H9 (cell line): ENCODE data around the gene UBASH3A. TPM values are rescaled to one million over a fixed set of nuclear protein-coding genes. Genes with fewer than 3 reads are reported as not detected.

Source experiments
- DNase-seq: peaks from one replicate; pipeline ENCODE4 v3.0.0-alpha.2; 2017
- H2AFZ ChIP-seq: one replicate; pipeline ENCODE4 v1.6.1; 2013; ENCODE audit warnings: mild to moderate bottlenecking, low read length, control low read depth, moderate library complexity
- H2AK5ac ChIP-seq: 2 replicates; pipeline ENCODE4 v1.6.1; 2013; ENCODE audit warnings: low read length, control low read depth, mixed read lengths; ENCODE audit not compliant: insufficient read length
- H2BK120ac ChIP-seq: one replicate; pipeline ENCODE4 v1.6.1; 2013; ENCODE audit warnings: low read depth, mild to moderate bottlenecking, low read length, control low read depth, inconsistent platforms; ENCODE audit not compliant: poor library complexity, severe bottlenecking
- H2BK12ac ChIP-seq: 2 replicates; pipeline ENCODE4 v1.6.1; 2013; ENCODE audit warnings: low read length, control low read depth, mixed read lengths, low read depth; ENCODE audit not compliant: insufficient read length
- H2BK15ac ChIP-seq: 2 replicates; pipeline ENCODE4 v1.6.1; 2013; ENCODE audit warnings: low read depth, low read length, control low read depth
- H2BK20ac ChIP-seq: one replicate; pipeline ENCODE4 v1.6.1; 2013; ENCODE audit warnings: low read depth, mild to moderate bottlenecking, low read length, control low read depth, inconsistent platforms; ENCODE audit not compliant: poor library complexity, severe bottlenecking
- H2BK5ac ChIP-seq: 2 replicates; pipeline ENCODE4 v1.6.1; 2013; ENCODE audit warnings: low read length, control low read depth, mixed read lengths; ENCODE audit not compliant: insufficient read length
- H3K14ac ChIP-seq: 2 replicates; pipeline ENCODE4 v1.6.1; 2013; ENCODE audit warnings: low read length, control low read depth; ENCODE audit not compliant: insufficient read depth
- H3K18ac ChIP-seq: 2 replicates; pipeline ENCODE4 v1.6.1; 2013; ENCODE audit warnings: low read depth, mild to moderate bottlenecking, mixed read lengths, low read length, control low read depth; ENCODE audit not compliant: insufficient read length
- H3K23ac ChIP-seq: 2 replicates; pipeline ENCODE4 v1.6.1; 2013; ENCODE audit warnings: low read length, control low read depth, mixed read lengths, low read depth; ENCODE audit not compliant: insufficient read length
- H3K23me2 ChIP-seq: 2 replicates; pipeline ENCODE4 v1.6.1; 2013; ENCODE audit warnings: low read depth, mild to moderate bottlenecking, mixed read lengths, low read length, control low read depth; ENCODE audit not compliant: insufficient read length, poor library complexity, severe bottlenecking
- H3K27ac ChIP-seq: 2 replicates; pipeline ENCODE4 v1.5.1; 2013; ENCODE audit warnings: low read length, control low read depth, mixed read lengths, low read depth; ENCODE audit not compliant: insufficient read length
- H3K27me3 ChIP-seq: 2 replicates; pipeline ENCODE4 v1.6.1; 2013; ENCODE audit warnings: low read length, control low read depth, inconsistent platforms; ENCODE audit not compliant: insufficient read depth
- H3K4ac ChIP-seq: 2 replicates; pipeline ENCODE4 v1.6.1; 2013; ENCODE audit warnings: low read depth, mild to moderate bottlenecking, control low read depth, inconsistent platforms, low read length, moderate library complexity
- H3K4me1 ChIP-seq: 2 replicates; pipeline ENCODE4 v1.6.1; 2013; ENCODE audit warnings: low read length, control low read depth, inconsistent platforms; ENCODE audit not compliant: insufficient read depth
- H3K4me2 ChIP-seq: 2 replicates; pipeline ENCODE4 v1.6.1; 2013; ENCODE audit warnings: low read length, control low read depth, mixed read lengths; ENCODE audit not compliant: insufficient read length, insufficient read depth
- H3K56ac ChIP-seq: 2 replicates; pipeline ENCODE4 v1.6.1; 2013; ENCODE audit warnings: low read depth, mild to moderate bottlenecking, mixed read lengths, low read length, control low read depth; ENCODE audit not compliant: insufficient read length
- H3K79me1 ChIP-seq: 2 replicates; pipeline ENCODE4 v1.6.1; 2013; ENCODE audit warnings: low read depth, mild to moderate bottlenecking, moderate library complexity, low read length, control low read depth, inconsistent platforms; ENCODE audit not compliant: insufficient read depth, poor library complexity, severe bottlenecking
- H3K79me2 ChIP-seq: 2 replicates; pipeline ENCODE4 v1.6.1; 2013; ENCODE audit warnings: low read length, control low read depth, inconsistent platforms; ENCODE audit not compliant: insufficient read depth
- H3K9ac ChIP-seq: 2 replicates; pipeline ENCODE4 v1.6.1; 2013; ENCODE audit warnings: low read length, control low read depth, mixed read lengths; ENCODE audit not compliant: insufficient read length; ENCODE audit errors: extremely low read depth
- H3K9me3 ChIP-seq: one replicate; pipeline ENCODE4 v1.6.1; 2013; ENCODE audit warnings: low read depth, low read length, inconsistent platforms; ENCODE audit not compliant: control insufficient read depth
- H3T11ph ChIP-seq: one replicate; pipeline ENCODE4 v1.6.1; 2013; ENCODE audit warnings: mild to moderate bottlenecking, low read length, control low read depth, inconsistent platforms
- H4K20me1 ChIP-seq: one replicate; pipeline ENCODE4 v1.6.1; 2013; ENCODE audit not compliant: control insufficient read depth, insufficient read length, insufficient read depth
- H4K5ac ChIP-seq: 2 replicates; pipeline ENCODE4 v1.6.1; 2013; ENCODE audit warnings: low read depth, mild to moderate bottlenecking, mixed read lengths, low read length, control low read depth; ENCODE audit not compliant: insufficient read length
- H4K8ac ChIP-seq: replicated peaks from 2 replicates; pipeline ENCODE4 v1.6.1; 2013; ENCODE audit warnings: low read length, control low read depth, mixed read lengths, low read depth; ENCODE audit not compliant: insufficient read length
- H4K91ac ChIP-seq: 2 replicates; pipeline ENCODE4 v1.6.1; 2013; ENCODE audit warnings: low read depth, mild to moderate bottlenecking, moderate library complexity, mixed read lengths, low read length, control low read depth; ENCODE audit not compliant: insufficient read length
- H3K27ac Mint-ChIP-seq, 3 experiments: 2 replicates in 2 of 3; 3 replicates in 1 of 3; pipeline ENCODE4 v1.8.0; 2020 to 2021; ENCODE audit warnings: mixed read lengths in 3 of 3, mild to moderate bottlenecking in 1 of 3, moderate library complexity in 1 of 3
- H3K27me3 Mint-ChIP-seq: 2 replicates; pipeline ENCODE4 v1.8.0; 2021; ENCODE audit warnings: low read depth, mild to moderate bottlenecking, moderate library complexity, mixed read lengths
- H3K36me3 Mint-ChIP-seq, 3 experiments: 2 replicates in 2 of 3; 3 replicates in 1 of 3; pipeline ENCODE4 v1.8.0; 2020 to 2021; ENCODE audit warnings: low read depth in 3 of 3, mixed read lengths in 3 of 3; ENCODE audit not compliant: insufficient read depth in 1 of 3
- H3K4me1 Mint-ChIP-seq, 2 experiments: 2 replicates each; pipeline ENCODE4 v1.8.0; 2020; ENCODE audit warnings: mixed read lengths in 2 of 2
- H3K4me3 Mint-ChIP-seq, 2 experiments: 2 replicates in 1 of 2; 3 replicates in 1 of 2; pipeline ENCODE4 v1.8.0; 2020 to 2021; ENCODE audit warnings: mild to moderate bottlenecking in 2 of 2, mixed read lengths in 2 of 2, moderate library complexity in 1 of 2
- H3K9me3 Mint-ChIP-seq, 2 experiments: 2 replicates in 1 of 2; 3 replicates in 1 of 2; pipeline ENCODE4 v1.8.0; 2020; ENCODE audit warnings: mild to moderate bottlenecking in 2 of 2, mixed read lengths in 2 of 2, moderate library complexity in 1 of 2
- WGBS: extraction: QIAGEN DNeasy Blood & Tissue Kit; methylation state at CpG from one replicate; pipeline ENCODE4 v1.1.7; 2013; ENCODE audit warnings: missing lambda C conversion rate, low lambda C conversion rate, mixed read lengths; ENCODE audit not compliant: insufficient read length; ENCODE audit errors: extremely low coverage; 5-methylcytosine and 5-hydroxymethylcytosine counted together
- total RNA-seq: library from RNA; stranded (reverse); gene quantifications from 2 replicates; pipeline ENCODE4 v1.2.1, GENCODE V29; 2021
- TF ChIP-seq, protein P1 (sequence below): fragments of 200-600 bp; sonication (generic); conservative IDR thresholded peaks from 3 replicates; pipeline ENCODE4 v1.8.0; 2021; ENCODE audit warnings: antibody characterized with exemption, mild to moderate bottlenecking

The UBASH3A gene
- total RNA-seq, 1 experiment from 2014 or later = not detected

DNA sequence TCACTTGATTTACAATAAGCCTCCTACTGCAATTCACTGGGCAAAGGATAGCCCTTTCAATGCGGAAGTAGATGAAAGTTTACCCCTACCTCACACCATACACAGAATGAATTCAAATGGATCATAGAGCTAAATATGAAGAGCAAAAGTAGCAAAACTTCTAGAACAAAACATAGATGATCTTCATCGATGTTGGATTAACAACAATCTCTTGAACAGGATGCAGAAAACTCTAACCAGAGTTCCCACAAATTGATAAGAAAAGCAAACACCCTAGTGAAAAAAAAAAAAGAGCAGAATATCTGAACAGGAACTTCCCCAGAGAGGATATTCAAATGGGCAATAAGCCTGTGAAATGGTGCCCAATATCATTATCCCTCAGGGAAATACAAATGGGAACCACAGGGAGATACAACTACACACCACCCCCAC, 1.9 kb upstream of the UBASH3A start:
- H4K20me1 ChIP-seq = no peaks in the 10 kb centered on the region
- no peak overlapping the region for H2BK120ac ChIP-seq
- no peak overlapping the region for H4K5ac ChIP-seq
- Mint-ChIP-seq H3K27me3 (peaks cover 3% of the 10 kb centered on the region), H3K4me1 (peaks cover 10 to 14% of the 10 kb centered on the region in 2 experiments), H3K36me3 (no peaks in the 10 kb centered on the region), H3K9me3 (no peaks in the 10 kb centered on the region), H3K27ac (no peak overlapping the region), H3K4me3 (no peak overlapping the region)
- no peak overlapping the region for H4K91ac ChIP-seq
- no peaks in the 10 kb centered on the region for H3K23me2 ChIP-seq
- no peak overlapping the region for H3K4ac ChIP-seq
- no peak overlapping the region for H3K18ac ChIP-seq
- no peak overlapping the region for H2BK12ac ChIP-seq
- no peak overlapping the region for H2AK5ac ChIP-seq
- no peaks in the 10 kb centered on the region for H3K27me3 ChIP-seq
- no peak overlapping the region for H3K4me2 ChIP-seq
- H3K27ac ChIP-seq = no peak overlapping the region
- H3K79me2 ChIP-seq = no peaks in the 10 kb centered on the region
- H3K9me3 ChIP-seq = no peaks in the 10 kb centered on the region
- H3T11ph ChIP-seq = no peak overlapping the region
- DNase-seq = no peak
- H3K23ac ChIP-seq = no peak overlapping the region
- H2BK5ac ChIP-seq = no peak overlapping the region
- H3K56ac ChIP-seq = no peak overlapping the region
- H3K4me1 ChIP-seq = no peaks in the 10 kb centered on the region
- no CpG with 5 or more reads among the region's 2 CpGs for WGBS
- no peak overlapping the region for H4K8ac ChIP-seq
- H3K79me1 ChIP-seq = no peaks in the 10 kb centered on the region
- H3K9ac ChIP-seq = no peak overlapping the region
- TF ChIP-seq, protein P1, sequence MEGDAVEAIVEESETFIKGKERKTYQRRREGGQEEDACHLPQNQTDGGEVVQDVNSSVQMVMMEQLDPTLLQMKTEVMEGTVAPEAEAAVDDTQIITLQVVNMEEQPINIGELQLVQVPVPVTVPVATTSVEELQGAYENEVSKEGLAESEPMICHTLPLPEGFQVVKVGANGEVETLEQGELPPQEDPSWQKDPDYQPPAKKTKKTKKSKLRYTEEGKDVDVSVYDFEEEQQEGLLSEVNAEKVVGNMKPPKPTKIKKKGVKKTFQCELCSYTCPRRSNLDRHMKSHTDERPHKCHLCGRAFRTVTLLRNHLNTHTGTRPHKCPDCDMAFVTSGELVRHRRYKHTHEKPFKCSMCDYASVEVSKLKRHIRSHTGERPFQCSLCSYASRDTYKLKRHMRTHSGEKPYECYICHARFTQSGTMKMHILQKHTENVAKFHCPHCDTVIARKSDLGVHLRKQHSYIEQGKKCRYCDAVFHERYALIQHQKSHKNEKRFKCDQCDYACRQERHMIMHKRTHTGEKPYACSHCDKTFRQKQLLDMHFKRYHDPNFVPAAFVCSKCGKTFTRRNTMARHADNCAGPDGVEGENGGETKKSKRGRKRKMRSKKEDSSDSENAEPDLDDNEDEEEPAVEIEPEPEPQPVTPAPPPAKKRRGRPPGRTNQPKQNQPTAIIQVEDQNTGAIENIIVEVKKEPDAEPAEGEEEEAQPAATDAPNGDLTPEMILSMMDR = no peak
- no peak overlapping the region for H2BK20ac ChIP-seq
- no peak overlapping the region for H3K14ac ChIP-seq
- H2AFZ ChIP-seq = no peak overlapping the region
- no peak overlapping the region for H2BK15ac ChIP-seq
